ENCODE data around the gene CFAP299. TPM values are rescaled to one million over a fixed set of nuclear protein-coding genes. Genes with fewer than 3 reads are reported as not detected.
A peak's percentile ranks its signal among the peaks of the same experiment; 100 is the strongest.

Gene CFAP299
- total and polyA plus RNA-seq, 2 donors from 2014 or later = 1.1 TPM; not detected in 1

DNA sequence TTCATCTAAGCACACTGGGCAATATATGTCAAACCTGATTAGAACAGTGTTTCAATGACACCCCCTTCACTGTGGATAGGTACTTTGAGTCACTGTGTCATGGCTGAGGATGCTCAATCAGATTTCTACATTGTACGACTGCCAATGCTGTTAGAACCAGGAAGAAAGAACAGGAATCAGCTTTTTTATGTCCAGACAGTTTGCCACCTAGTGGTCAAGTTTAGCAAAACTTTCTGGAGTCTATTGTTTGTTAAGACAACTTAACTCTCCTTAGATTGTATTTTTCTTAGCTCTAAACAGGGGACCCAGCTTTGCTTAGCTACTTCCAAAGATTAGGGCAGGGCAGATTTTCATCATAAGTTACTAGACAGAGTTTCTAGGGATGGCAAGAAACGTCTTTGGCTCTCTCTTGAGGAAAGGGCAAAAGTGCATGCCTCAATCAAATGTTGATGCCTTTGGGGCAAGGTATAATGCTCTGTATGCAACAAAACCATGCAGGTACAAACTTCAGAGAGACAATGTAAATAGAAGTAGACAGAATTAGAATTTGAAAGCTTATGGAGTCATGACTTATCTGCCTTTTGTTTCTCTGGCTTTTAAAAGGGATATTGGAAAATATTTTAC, 654.5 kb downstream of the CFAP299 start:
- Histone ChIP-seq H3K27ac (ENCODE audit: low read depth in 2 of 2, low read length in 2 of 2) (no peak overlapping the region), H3K4me1 (ENCODE audit: control insufficient read depth in 2 of 3, insufficient read depth in 2 of 3, low read depth in 1 of 3, low read length in 3 of 3) (no peaks in the 10 kb centered on the region), H3K9me3 (ENCODE audit: control insufficient read depth in 2 of 3, insufficient read depth in 1 of 3, low read length in 3 of 3) (no peaks in the 10 kb centered on the region), H3K9ac (ENCODE audit: low read length in 3 of 3) (no peak overlapping the region), H3K4me3 (ENCODE audit: low read length in 3 of 3) (no peak overlapping the region), H3K36me3 (ENCODE audit: control insufficient read depth in 2 of 3, insufficient read depth in 3 of 3, low read length in 3 of 3) (no peaks in the 10 kb centered on the region), H3K27me3 (ENCODE audit: control insufficient read depth, insufficient read depth, low read length) (no peaks in the 10 kb centered on the region)
- TF ChIP-seq CTCF (IDR thresholded peaks at IDR 0.05; ENCODE audit: borderline replicate concordance, extremely low read depth, insufficient read depth) = peak; percentile 69
- intact Hi-C loops (cut with DNase I) = loop anchor here (5.0 kb wide), 1 partner anchor 628 kb away; no protein-coding TSS in a partner anchor
- peak in 3 of 5 donors; percentile 18 to 85 (median 82) for DNase-seq
- no peak for FAIRE-seq

- Histone ChIP-seq H3K27ac (ENCODE audit: low read depth in 2 of 2, low read length in 2 of 2) (no peak overlapping the region), H3K9ac (ENCODE audit: low read length in 3 of 3) (no peak overlapping the region), H3K36me3 (ENCODE audit: control insufficient read depth in 2 of 3, insufficient read depth in 3 of 3, low read length in 3 of 3) (no peaks in the 10 kb centered on the region), H3K4me3 (ENCODE audit: low read length in 3 of 3) (no peak overlapping the region), H3K4me1 (ENCODE audit: control insufficient read depth in 2 of 3, insufficient read depth in 2 of 3, low read depth in 1 of 3, low read length in 3 of 3) (no peaks in the 10 kb centered on the region), H3K27me3 (ENCODE audit: control insufficient read depth, insufficient read depth, low read length) (no peaks in the 10 kb centered on the region), H3K9me3 (ENCODE audit: control insufficient read depth in 2 of 3, insufficient read depth in 1 of 3, low read length in 3 of 3) (no peaks in the 10 kb centered on the region)
- TF ChIP-seq CTCF (IDR thresholded peaks at IDR 0.05; ENCODE audit: borderline replicate concordance, extremely low read depth, insufficient read depth) = no peak
- intact Hi-C loops (cut with DNase I) = no loop called here
- DNase-seq = peak in 1 of 5 donors; percentile 1
- FAIRE-seq = no peak
Measured at GRCh38 chr4:80990851-80991250, 655.3 kb downstream of the CFAP299 start.

DNA sequence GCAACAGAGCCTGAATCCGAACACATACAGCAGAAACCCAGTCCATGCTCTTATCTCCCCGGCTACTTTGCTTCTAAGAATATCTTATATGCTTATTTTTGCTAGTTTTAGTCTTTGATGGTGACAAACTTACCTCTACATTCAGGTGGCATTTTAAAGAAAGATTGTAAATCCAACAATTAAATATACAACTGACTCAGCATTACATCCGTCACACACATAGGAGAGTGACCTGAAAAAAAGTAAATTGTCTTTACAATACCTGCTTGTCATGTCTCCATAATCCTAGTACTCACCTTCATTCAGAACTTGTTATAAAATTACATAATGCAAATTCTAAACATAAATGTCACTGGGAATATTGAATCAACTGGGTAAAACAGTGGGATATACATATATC, 664.4 kb downstream of the CFAP299 start:
- TF ChIP-seq CTCF (IDR thresholded peaks at IDR 0.05; ENCODE audit: borderline replicate concordance, extremely low read depth, insufficient read depth) = no peak
- intact Hi-C loops (cut with DNase I) = no loop called here
- Histone ChIP-seq H3K36me3 (ENCODE audit: control insufficient read depth in 2 of 3, insufficient read depth in 3 of 3, low read length in 3 of 3) (no peaks in the 10 kb centered on the region), H3K27ac (ENCODE audit: low read depth in 2 of 2, low read length in 2 of 2) (no peak overlapping the region), H3K4me1 (ENCODE audit: control insufficient read depth in 2 of 3, insufficient read depth in 2 of 3, low read depth in 1 of 3, low read length in 3 of 3) (no peaks in the 10 kb centered on the region), H3K27me3 (ENCODE audit: control insufficient read depth, insufficient read depth, low read length) (no peaks in the 10 kb centered on the region), H3K9ac (ENCODE audit: low read length in 3 of 3) (no peak overlapping the region), H3K4me3 (ENCODE audit: low read length in 3 of 3) (no peak overlapping the region), H3K9me3 (ENCODE audit: control insufficient read depth in 2 of 3, insufficient read depth in 1 of 3, low read length in 3 of 3) (no peaks in the 10 kb centered on the region)
- DNase-seq (no peak), FAIRE-seq (no peak)

Measured in kidney (tissue), 14 donors.